GM12878 (cell line): ENCODE measurements around the gene FLVCR1.
A peak's percentile ranks its signal among the peaks of the same experiment; 100 is the strongest.

ENCODE experiments used
- ATF7 ChIP-seq: fragments of 450-650 bp; IDR thresholded peaks from 2 replicates; pipeline ENCODE4 v1.6.1; 2016; ENCODE audit warnings: low read depth, mild to moderate bottlenecking
- PBX3 ChIP-seq: IDR thresholded peaks from 2 replicates; pipeline ENCODE4 v1.6.1; 2011; ENCODE audit warnings: mild to moderate bottlenecking, low read depth, low read length, moderate library complexity; ENCODE audit not compliant: insufficient replicate concordance
- RB1 ChIP-seq: fragments of 450-650 bp; formaldehyde crosslinking; IDR thresholded peaks from 2 replicates; pipeline ENCODE4 v1.6.1; 2017; ENCODE audit warnings: mild to moderate bottlenecking, borderline replicate concordance
- SMC3 ChIP-seq: IDR thresholded peaks from 2 replicates; pipeline ENCODE4 v1.6.1; 2011; ENCODE audit warnings: low read length, improper control_type of control experiment, borderline replicate concordance
- ZBTB33 ChIP-seq: fragments of 450-650 bp; IDR thresholded peaks from 2 replicates; pipeline ENCODE4 v1.6.1; 2017; ENCODE audit warnings: mild to moderate bottlenecking

DNA sequence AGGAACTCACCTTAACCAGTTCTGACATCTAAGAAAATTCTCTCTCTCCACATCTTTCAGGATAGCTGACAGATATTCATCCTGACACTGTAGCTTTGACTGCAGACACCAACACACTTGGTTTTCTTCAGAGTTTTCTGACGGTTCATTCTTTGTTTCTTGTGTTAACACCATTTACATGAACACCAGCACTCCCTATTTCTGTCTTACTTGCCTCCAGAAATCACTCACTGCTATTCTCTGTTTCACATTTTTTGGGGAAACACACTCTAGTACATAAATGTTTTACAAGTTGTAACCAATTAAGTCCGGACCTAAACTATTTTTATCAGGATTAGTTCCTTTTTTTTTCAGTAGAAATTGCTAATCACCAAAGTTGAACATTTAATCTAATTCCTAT is 15.4 kb downstream of the FLVCR1 start:
- no peak for TF ChIP-seq SMC3
- no peak for TF ChIP-seq RB1
- TF ChIP-seq PBX3 = no peak
- no peak for TF ChIP-seq ZBTB33
- TF ChIP-seq ATF7 = peak; percentile 46; the same call in 1 of the 2 replicates
